ENCODE data around the gene FAM50B.

DNA sequence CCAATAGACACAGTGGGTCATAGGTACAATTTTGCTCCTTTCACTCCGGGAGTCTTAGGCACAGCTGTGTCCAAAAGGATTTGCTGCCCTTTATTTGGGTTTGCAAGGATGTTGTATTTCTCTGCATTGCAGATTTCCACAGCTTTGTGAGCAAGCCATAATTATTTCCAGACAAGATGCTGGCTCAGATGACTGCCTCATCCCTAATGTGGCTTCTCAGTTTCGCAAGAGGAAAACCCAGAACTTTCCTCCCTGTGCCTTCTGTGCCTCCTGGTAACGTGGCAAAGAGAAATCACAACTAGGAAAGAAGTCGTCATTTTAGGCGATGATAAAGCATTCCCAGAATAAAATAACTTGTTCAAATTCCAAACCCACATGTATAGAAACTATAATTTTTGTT is 33.7 kb downstream of the FAM50B start:
- TF ChIP-seq, protein P1, sequence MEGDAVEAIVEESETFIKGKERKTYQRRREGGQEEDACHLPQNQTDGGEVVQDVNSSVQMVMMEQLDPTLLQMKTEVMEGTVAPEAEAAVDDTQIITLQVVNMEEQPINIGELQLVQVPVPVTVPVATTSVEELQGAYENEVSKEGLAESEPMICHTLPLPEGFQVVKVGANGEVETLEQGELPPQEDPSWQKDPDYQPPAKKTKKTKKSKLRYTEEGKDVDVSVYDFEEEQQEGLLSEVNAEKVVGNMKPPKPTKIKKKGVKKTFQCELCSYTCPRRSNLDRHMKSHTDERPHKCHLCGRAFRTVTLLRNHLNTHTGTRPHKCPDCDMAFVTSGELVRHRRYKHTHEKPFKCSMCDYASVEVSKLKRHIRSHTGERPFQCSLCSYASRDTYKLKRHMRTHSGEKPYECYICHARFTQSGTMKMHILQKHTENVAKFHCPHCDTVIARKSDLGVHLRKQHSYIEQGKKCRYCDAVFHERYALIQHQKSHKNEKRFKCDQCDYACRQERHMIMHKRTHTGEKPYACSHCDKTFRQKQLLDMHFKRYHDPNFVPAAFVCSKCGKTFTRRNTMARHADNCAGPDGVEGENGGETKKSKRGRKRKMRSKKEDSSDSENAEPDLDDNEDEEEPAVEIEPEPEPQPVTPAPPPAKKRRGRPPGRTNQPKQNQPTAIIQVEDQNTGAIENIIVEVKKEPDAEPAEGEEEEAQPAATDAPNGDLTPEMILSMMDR (IDR thresholded peaks at IDR 0.05), result no peak
- no peak for TF ChIP-seq POLR2A (IDR thresholded peaks at IDR 0.05)
